ENCODE data around the gene FCRL4. TPM values are rescaled to one million over a fixed set of nuclear protein-coding genes. Genes with fewer than 3 reads are reported as not detected.

Gene FCRL4
- total RNA-seq, 1 experiment from 2014 or later: not detected

- POLR2A ChIA-PET: no interaction called here
- DNase-seq (ENCODE audit: low spot score) (no peak), ATAC-seq (no peak)
- Mint-ChIP-seq H3K27ac (peak overlapping the region; percentile 66; the same call in 1 of the 2 replicates), H3K36me3 (no peaks in the 10 kb centered on the region), H3K4me3 (0 out of 2 replicates have a peak overlapping the region, but pooled peaks have one; percentile 14), H3K9me3 (peaks cover 3% of the 10 kb centered on the region; the same call in 1 of the 2 replicates), H3K27me3 (ENCODE audit: low read depth) (no peaks in the 10 kb centered on the region), H3K4me1 (no peaks in the 10 kb centered on the region)
- CTCF ChIA-PET: no interaction called here
- TF ChIP-seq PREB (CRISPR knock-in tag; IDR thresholded peaks at IDR 0.05; ENCODE audit: borderline replicate concordance) (no peak), ZNF425 (CRISPR knock-in tag; conservative IDR thresholded peaks at IDR 0.05) (no peak)
- TF ChIP-seq, protein P1, sequence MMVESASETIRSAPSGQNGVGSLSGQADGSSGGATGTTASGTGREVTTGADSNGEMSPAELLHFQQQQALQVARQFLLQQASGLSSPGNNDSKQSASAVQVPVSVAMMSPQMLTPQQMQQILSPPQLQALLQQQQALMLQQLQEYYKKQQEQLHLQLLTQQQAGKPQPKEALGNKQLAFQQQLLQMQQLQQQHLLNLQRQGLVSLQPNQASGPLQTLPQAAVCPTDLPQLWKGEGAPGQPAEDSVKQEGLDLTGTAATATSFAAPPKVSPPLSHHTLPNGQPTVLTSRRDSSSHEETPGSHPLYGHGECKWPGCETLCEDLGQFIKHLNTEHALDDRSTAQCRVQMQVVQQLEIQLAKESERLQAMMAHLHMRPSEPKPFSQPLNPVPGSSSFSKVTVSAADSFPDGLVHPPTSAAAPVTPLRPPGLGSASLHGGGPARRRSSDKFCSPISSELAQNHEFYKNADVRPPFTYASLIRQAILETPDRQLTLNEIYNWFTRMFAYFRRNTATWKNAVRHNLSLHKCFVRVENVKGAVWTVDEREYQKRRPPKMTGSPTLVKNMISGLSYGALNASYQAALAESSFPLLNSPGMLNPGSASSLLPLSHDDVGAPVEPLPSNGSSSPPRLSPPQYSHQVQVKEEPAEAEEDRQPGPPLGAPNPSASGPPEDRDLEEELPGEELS (CRISPR knock-in tag; IDR thresholded peaks at IDR 0.05): no peak
Measured at GRCh38 chr1:157639800-157640199, 41.9 kb upstream of the FCRL4 start.

DNA sequence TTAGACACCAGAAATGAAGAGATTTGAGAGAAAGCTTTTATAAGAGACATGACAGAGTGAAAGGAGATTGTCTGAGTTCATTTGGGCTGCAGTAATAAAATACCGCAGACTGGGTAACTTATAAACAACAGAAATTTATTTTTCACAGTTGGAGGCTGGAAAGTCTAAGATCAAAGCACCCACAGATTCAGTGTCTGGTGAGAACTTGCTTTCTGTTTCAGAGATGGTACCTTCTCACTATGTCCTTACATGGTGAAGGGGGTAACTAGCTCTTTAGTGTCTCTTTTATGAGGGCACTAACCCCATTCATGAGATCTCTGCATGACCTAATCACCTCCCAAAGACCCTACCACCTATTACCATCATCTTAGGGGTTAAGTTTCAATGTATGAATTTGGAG is 30.9 kb upstream of the FCRL4 start:
- no peaks in the 10 kb centered on the region; the same call in 1 of the 2 replicates for H3K27me3 Mint-ChIP-seq (ENCODE audit: low read depth)
- H3K27ac Mint-ChIP-seq: no peak overlapping the region
- ChIA-PET POLR2A (no interaction called here), CTCF (no interaction called here)
- peaks cover 7% of the 10 kb centered on the region; the same call in 1 of the 2 replicates for H3K4me1 Mint-ChIP-seq
- H3K36me3 Mint-ChIP-seq: no peaks in the 10 kb centered on the region
- DNase-seq (ENCODE audit: low spot score) (no peak), ATAC-seq (no peak)
- peaks cover 4% of the 10 kb centered on the region; the same call in 1 of the 2 replicates for H3K9me3 Mint-ChIP-seq
- H3K4me3 Mint-ChIP-seq: no peak overlapping the region
- TF ChIP-seq NFE2L1 (CRISPR knock-in tag; IDR thresholded peaks at IDR 0.05) (no peak), FOXK1 (CRISPR knock-in tag; IDR thresholded peaks at IDR 0.05) (no peak), FOXP1 (CRISPR knock-in tag; IDR thresholded peaks at IDR 0.05; ENCODE audit: borderline replicate concordance) (no peak), ZMAT4 (CRISPR knock-in tag; IDR thresholded peaks at IDR 0.05) (no peak), SMAD3 (CRISPR knock-in tag; IDR thresholded peaks at IDR 0.05; ENCODE audit: borderline replicate concordance) (no peak), IRF1 (CRISPR knock-in tag; IDR thresholded peaks at IDR 0.05) (no peak), MYBL2 (CRISPR knock-in tag; IDR thresholded peaks at IDR 0.05) (no peak), KAT7 (CRISPR knock-in tag; IDR thresholded peaks at IDR 0.05; ENCODE audit: borderline replicate concordance) (no peak), ATF1 (CRISPR knock-in tag; IDR thresholded peaks at IDR 0.05) (no peak), JAZF1 (CRISPR knock-in tag; IDR thresholded peaks at IDR 0.05) (no peak), ZNF232 (CRISPR knock-in tag; IDR thresholded peaks at IDR 0.05) (no peak), AR (CRISPR knock-in tag; IDR thresholded peaks at IDR 0.05) (no peak)
- TF ChIP-seq, protein P2, sequence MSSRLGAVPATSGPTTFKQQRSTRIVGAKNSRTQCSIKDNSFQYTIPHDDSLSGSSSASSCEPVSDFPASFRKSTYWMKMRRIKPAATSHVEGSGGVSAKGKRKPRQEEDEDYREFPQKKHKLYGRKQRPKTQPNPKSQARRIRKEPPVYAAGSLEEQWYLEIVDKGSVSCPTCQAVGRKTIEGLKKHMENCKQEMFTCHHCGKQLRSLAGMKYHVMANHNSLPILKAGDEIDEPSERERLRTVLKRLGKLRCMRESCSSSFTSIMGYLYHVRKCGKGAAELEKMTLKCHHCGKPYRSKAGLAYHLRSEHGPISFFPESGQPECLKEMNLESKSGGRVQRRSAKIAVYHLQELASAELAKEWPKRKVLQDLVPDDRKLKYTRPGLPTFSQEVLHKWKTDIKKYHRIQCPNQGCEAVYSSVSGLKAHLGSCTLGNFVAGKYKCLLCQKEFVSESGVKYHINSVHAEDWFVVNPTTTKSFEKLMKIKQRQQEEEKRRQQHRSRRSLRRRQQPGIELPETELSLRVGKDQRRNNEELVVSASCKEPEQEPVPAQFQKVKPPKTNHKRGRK (CRISPR knock-in tag; IDR thresholded peaks at IDR 0.05; ENCODE audit: borderline replicate concordance): no peak
- TF ChIP-seq, protein P3, sequence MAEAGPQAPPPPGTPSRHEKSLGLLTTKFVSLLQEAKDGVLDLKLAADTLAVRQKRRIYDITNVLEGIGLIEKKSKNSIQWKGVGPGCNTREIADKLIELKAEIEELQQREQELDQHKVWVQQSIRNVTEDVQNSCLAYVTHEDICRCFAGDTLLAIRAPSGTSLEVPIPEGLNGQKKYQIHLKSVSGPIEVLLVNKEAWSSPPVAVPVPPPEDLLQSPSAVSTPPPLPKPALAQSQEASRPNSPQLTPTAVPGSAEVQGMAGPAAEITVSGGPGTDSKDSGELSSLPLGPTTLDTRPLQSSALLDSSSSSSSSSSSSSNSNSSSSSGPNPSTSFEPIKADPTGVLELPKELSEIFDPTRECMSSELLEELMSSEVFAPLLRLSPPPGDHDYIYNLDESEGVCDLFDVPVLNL (CRISPR knock-in tag; IDR thresholded peaks at IDR 0.05; ENCODE audit: borderline replicate concordance, low read depth): no peak
- TF ChIP-seq, protein P4, sequence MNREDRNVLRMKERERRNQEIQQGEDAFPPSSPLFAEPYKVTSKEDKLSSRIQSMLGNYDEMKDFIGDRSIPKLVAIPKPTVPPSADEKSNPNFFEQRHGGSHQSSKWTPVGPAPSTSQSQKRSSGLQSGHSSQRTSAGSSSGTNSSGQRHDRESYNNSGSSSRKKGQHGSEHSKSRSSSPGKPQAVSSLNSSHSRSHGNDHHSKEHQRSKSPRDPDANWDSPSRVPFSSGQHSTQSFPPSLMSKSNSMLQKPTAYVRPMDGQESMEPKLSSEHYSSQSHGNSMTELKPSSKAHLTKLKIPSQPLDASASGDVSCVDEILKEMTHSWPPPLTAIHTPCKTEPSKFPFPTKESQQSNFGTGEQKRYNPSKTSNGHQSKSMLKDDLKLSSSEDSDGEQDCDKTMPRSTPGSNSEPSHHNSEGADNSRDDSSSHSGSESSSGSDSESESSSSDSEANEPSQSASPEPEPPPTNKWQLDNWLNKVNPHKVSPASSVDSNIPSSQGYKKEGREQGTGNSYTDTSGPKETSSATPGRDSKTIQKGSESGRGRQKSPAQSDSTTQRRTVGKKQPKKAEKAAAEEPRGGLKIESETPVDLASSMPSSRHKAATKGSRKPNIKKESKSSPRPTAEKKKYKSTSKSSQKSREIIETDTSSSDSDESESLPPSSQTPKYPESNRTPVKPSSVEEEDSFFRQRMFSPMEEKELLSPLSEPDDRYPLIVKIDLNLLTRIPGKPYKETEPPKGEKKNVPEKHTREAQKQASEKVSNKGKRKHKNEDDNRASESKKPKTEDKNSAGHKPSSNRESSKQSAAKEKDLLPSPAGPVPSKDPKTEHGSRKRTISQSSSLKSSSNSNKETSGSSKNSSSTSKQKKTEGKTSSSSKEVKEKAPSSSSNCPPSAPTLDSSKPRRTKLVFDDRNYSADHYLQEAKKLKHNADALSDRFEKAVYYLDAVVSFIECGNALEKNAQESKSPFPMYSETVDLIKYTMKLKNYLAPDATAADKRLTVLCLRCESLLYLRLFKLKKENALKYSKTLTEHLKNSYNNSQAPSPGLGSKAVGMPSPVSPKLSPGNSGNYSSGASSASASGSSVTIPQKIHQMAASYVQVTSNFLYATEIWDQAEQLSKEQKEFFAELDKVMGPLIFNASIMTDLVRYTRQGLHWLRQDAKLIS (CRISPR knock-in tag; IDR thresholded peaks at IDR 0.05; ENCODE audit: borderline replicate concordance): no peak
